ENCODE measurements around the gene ASTE1.
"Not testable (repeated sequence)": the region's sequence is repeated elsewhere in the genome, so short reads cannot be mapped to it uniquely, and the experiment has no call there.

Gene ASTE1

DNA sequence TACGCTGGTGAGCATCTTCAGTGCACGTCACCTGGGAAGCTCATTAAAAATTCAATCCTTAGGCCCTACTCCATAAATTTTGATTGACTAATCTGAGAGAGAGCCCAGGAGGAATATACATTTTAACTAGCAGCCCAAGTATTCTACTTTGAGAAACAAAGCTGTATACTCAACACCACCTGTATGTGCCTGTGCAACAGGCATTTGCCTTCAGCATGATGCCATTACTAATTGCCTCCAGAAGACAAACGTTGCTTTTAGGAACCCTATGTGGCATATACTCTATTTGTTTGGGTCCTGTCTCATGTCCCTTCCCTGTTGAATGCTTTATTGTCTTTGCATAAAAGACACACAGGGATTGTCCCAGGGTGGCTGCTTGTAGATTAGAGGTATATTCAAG, 7.7 kb downstream of the ASTE1 start:
- DNase-seq (ENCODE audit: low read depth in 2 of 2, low spot score in 1 of 2) = no peak

DNA sequence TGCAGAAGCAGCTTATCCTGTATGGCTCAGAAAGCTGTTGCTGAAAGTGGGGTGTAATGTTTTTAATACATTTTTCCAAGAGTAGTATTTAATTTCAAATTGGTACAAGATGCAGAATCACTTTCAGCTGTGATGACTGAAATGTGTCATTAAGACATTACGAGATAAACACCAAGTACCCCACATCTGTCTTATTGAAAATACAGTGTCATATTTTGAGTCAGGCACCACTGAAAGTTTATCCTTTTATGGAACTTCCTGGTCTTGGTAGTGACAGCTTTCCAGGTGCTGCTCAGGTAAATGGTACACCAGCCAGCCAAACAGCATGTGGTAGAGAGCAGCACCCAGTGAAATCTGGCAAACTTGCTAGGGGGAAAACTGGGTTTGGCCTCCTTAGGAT, 16.9 kb downstream of the ASTE1 start:
- DNase-seq (ENCODE audit: low read depth in 2 of 2, low spot score in 1 of 2) = no peak

- no peak for DNase-seq (ENCODE audit: low read depth in 2 of 2, low spot score in 1 of 2)
Observed at GRCh38 chr3:131008326-131008725, 18.3 kb downstream of the ASTE1 start.

DNA sequence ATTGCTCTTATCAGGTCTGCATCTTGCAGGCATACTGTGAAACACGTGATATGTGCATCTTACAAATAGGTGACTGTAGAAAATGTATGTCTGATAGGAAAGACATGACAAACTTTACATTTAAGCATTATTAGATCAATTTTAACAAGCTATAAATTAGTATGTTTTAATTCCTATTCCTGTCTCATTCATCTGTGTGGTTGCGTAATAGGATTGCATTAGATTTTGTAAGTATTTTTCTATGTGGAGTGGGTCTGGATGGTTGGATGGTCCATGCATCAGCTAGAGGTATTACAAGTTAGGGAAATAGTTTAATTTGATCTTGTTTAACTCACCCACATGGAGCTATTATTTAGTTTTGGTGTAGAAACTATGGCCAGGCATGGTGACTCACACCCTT, 18.8 kb downstream of the ASTE1 start:
- no peak for DNase-seq (ENCODE audit: low read depth in 2 of 2, low spot score in 1 of 2)

- no peak for DNase-seq (ENCODE audit: low read depth in 2 of 2, low spot score in 1 of 2)
Observed at GRCh38 chr3:131007256-131007655, 19.4 kb downstream of the ASTE1 start.

DNA sequence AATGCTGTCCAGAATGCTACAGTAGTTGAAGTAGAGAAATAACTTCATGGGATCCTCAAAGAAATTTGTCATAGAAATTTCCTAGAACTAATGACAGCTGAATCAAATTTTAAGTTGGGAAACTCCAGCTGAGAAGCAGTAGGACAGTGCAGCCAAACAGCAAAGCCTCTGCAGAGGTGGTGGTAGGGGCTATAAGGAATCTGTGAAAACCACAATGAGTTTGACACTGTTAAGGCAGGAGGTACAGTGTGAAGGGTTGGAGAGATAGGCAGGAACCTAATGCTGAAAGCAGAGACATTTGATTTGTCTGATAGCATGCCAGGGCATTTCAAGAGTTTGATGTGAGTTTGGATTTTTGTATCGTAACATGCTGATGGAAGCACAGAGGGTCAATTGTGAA, 22.0 kb downstream of the ASTE1 start:
- no peak for DNase-seq (ENCODE audit: low read depth in 2 of 2, low spot score in 1 of 2)

GRCh38 chr3:131001071-131001470, 25.6 kb downstream of the ASTE1 start:
- no peak for DNase-seq (ENCODE audit: low read depth in 2 of 2, low spot score in 1 of 2)

DNA sequence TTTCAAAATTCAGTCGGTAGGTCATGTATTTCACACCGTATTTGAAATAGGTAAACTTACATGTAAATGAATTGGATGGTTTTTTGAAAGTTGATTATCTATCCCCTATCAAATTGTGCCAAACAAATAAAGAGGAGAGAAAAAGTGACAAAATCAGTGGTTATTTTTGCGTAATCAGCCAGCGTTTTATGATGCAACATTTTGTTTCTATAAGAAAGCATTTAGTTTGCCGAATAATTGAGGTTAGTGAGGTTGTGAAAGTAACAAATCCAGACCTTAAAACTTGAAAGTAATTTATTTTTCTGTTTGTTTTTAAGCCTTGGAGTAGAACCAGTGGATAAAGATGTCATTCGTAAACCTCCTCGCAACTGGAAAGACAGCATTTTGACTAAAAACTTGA, 29.3 kb downstream of the ASTE1 start:
- no peak for DNase-seq (ENCODE audit: low read depth in 2 of 2, low spot score in 1 of 2)

DNA sequence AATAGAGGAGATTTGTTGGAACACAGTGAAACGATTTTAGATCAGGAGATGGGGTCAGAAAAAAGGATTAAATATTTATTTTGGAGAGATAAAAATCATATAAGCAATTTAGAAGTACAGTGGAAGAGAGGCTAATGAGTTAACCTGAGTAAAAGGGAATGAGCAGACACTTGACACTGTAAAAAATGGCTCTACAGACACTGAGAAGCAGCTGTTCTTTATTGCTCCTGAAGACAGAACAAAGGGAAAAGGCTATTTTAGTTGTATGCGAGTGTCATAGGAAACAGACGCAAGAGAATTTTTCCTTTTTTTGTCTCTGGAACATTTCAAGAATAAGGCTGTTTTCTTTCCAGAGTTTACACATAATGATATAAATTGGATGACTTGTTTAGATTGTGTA, 34.3 kb downstream of the ASTE1 start:
- DNase-seq (ENCODE audit: low read depth in 2 of 2, low spot score in 1 of 2) = no peak

DNA sequence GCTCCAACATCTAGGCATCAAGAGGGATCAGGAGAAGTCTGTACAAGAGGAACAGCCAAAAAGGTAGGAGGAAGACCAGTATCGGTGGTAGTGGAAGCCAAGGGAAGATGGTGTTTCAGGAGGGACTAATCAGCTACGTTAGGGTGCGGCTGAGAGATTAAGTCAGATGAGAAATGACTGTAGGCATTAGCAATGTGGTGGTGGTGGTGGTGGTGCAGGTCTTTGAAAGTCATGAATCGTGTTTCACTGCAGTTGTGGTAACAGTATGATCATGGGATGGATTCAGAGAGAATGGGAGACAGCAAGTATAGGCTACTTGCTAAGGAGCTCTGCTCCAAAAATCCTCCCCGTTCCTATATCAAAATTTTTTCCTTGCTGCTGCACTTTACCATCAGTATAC, 35.5 kb downstream of the ASTE1 start:
- DNase-seq (ENCODE audit: low read depth in 2 of 2, low spot score in 1 of 2) = no peak

DNA sequence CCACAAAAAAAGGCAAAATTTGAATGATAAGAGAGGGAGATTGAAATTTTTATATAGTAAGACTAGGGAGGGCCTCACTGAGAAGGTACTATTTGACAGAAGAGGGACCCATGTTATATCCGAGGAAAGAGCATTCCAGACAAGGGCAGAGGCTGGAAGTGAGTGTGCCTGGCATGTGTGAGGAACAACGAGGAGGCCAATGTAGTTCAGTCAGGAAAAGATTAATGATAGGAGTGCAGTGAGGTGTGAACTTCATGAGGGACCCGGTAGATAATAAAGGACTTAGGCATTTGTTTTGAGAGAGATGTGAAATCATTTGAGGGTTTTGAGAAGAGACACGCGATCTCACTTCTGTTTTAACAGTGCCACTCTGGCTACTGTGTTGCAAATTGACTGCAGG, 36.3 kb downstream of the ASTE1 start:
- no peak for DNase-seq (ENCODE audit: low read depth in 2 of 2, low spot score in 1 of 2)

DNA sequence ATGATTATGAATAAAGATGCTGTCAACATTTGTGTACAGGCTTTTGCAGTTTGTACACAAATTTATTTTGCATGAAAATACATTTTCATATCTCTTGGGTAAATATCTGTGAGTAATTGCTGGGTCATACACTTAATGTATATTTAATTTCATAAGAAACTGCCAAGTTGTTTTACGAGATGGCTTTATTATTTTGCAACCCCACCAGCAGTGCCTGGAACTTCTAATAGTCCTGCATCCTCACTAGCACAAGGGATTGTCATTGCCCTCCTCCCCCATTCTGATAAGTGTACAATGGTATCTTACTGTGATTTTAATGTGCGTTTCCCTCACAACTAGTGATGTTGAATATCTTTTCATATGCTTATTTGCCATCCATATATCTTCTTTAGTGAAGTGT, 45.2 kb downstream of the ASTE1 start:
- DNase-seq (ENCODE audit: low read depth in 2 of 2, low spot score in 1 of 2) = no peak

DNA sequence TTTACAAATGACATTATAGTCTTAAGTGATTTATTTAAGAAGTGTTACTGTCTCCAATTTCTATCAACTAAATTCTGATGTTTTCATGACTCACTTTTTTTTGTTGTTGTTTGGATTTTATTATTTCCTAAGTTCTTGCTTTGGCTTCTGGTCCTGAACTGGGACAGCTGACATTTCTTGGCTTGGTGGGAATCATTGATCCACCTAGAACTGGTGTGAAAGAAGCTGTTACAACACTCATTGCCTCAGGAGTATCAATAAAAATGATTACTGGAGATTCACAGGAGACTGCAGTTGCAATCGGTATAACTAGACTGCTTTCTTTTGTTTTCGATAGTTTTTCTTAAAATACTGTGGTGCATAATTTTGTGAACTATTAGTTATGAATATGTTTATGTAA, 47.5 kb downstream of the ASTE1 start:
- no peak for DNase-seq (ENCODE audit: low read depth in 2 of 2, low spot score in 1 of 2)

- no peak for DNase-seq (ENCODE audit: low read depth in 2 of 2, low spot score in 1 of 2)
Observed at GRCh38 chr3:130976706-130977105, 49.9 kb downstream of the ASTE1 start.

DNA sequence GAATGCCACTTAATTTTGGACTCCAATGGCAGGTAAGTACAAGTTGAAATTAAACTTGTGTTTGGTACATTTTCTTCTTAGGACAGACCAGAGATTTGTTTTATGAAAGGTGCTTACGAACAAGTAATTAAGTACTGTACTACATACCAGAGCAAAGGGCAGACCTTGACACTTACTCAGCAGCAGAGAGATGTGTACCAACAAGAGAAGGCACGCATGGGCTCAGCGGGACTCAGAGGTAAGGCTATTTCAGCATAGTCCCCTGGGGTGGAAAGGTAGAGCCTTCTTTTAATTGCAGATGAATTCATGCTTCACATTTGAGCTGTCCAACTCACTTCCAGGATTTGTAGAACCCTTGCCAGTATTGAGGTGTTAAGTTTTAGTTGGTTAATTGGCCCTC, 51.4 kb downstream of the ASTE1 start:
- DNase-seq (ENCODE audit: low read depth in 2 of 2, low spot score in 1 of 2) = no peak

DNA sequence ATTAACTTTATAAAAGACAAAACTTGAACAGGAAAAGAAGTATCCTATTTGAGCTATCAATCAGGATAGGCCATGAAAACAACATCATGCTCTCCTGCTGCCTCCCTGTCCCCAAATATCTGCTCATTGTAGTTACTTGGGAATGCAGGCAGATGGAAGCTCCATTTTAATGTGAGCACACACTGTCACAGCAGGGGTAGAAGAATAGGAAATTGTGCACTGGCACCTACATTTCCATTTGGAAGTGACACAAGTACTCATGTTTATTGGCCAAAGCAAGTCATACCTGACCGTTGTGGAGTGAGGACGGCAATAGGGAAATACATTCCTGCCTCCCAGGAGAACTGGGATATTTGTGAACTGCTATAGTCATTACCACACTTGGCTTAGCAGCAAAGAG, 52.4 kb downstream of the ASTE1 start:
- no peak for DNase-seq (ENCODE audit: low read depth in 2 of 2, low spot score in 1 of 2)

DNA sequence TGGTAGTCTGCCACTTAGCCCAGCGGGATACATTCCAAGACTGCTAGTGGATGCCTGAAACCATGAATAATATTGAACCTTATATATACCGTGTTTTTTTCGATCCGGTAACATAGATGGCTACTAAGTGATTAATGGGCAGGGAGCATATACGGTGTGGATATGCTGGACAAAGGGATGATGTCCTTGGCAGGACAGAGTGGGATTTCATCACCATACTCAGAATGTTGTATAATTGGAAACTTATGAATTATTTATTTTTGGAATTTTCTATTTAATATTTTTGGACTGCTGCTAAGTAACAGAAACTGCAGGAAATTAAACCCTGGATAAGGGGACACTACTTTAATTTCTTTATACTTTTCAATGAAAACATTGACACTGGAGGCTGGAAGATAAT, 53.2 kb downstream of the ASTE1 start:
- DNase-seq (ENCODE audit: low read depth in 2 of 2, low spot score in 1 of 2) = no peak

GRCh38 chr3:130972592-130972991, 54.0 kb downstream of the ASTE1 start:
- DNase-seq (ENCODE audit: low read depth in 2 of 2, low spot score in 1 of 2) = not testable (repeated sequence)

DNA sequence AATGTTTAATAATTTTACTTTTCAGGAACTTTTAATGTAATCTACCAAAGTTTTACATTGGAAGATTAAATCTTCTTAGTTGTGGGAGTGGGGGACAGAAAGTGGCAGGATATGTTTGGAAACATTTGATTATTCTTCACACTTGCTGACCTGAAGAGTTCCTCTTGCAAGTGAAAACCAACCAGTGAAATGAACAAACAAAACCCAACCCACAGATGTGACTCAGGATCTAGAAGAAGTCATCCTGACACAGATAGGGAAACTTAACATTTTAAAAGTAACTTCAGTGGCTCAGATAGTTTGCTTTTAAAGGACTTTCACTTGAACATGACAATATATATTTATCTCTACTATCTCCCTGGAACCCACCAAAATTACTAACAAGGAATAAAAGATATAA, 55.4 kb downstream of the ASTE1 start:
- DNase-seq (ENCODE audit: low read depth in 2 of 2, low spot score in 1 of 2) = no peak

GRCh38 chr3:130969621-130970020, 57.0 kb downstream of the ASTE1 start:
- no peak for DNase-seq (ENCODE audit: low read depth in 2 of 2, low spot score in 1 of 2)

DNA sequence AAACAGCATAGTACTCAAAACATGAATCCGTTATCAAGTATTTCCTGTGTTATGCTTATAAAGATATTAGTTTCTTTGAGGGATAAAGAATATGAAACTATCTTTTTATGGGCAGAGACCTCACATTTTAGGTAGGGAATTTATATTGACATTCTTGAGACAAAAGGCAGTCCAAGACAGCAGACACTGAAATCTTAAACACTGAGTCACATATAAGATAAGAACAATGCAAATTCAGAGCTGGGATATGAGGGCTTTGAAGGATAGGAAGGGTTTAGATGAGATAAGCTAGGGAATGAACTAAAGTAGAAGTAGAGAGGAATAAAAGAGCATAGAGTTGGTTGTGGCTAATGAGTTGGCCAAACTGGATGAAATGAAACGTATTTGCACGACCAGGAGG, 58.4 kb downstream of the ASTE1 start:
- no peak for DNase-seq (ENCODE audit: low read depth in 2 of 2, low spot score in 1 of 2)

- DNase-seq (ENCODE audit: low read depth in 2 of 2, low spot score in 1 of 2) = no peak
Observed at GRCh38 chr3:130967281-130967680, 59.3 kb downstream of the ASTE1 start.

- DNase-seq (ENCODE audit: low read depth in 2 of 2, low spot score in 1 of 2) = no peak
Observed at GRCh38 chr3:130963878-130964277, 62.7 kb downstream of the ASTE1 start.

Measured in stimulated activated CD8-positive, alpha-beta memory T cell treated with anti-CD3 and anti-CD28 coated beads, Interleukin-4, amount 100 ng/mL, for 4 hours (primary cell).